Measurements from ENCODE around the gene ACVR1. TPM values are rescaled to one million over a fixed set of nuclear protein-coding genes. Genes with fewer than 3 reads are reported as not detected.

The ACVR1 gene
- total RNA-seq, 1 experiment from 2014 or later = 26.4 TPM

- intact Hi-C loops (cut with micrococcal nuclease) = no loop called here
- H3K27me3 Mint-ChIP-seq (ENCODE audit: insufficient read depth, unreplicated experiment) = no peaks in the 10 kb centered on the region
- H3K27ac Mint-ChIP-seq (ENCODE audit: low read depth, unreplicated experiment) = no peak overlapping the region
- DNase-seq (ENCODE audit: unreplicated experiment) = peak; percentile 15
- peaks cover 29% of the 10 kb centered on the region for H3K4me1 Mint-ChIP-seq (ENCODE audit: insufficient read depth, unreplicated experiment)
- no peak for TF ChIP-seq CTCF (IDR thresholded peaks at IDR 0.05; ENCODE audit: unreplicated experiment)
- CTCF ChIA-PET = interaction anchor here (0.9 kb wide), 1 partner anchor 9 kb away, joined by 3 read pairs; no protein-coding TSS in a partner anchor
- no TSS peak for BruUV-seq (replicated peaks)
- no peaks in the 10 kb centered on the region for H3K36me3 Mint-ChIP-seq (ENCODE audit: insufficient read depth, unreplicated experiment)
- POLR2A ChIA-PET = interaction anchor here (0.7 to 1.6 kb wide), 2 partner anchors 9 to 34 kb away, joined by 3 read pairs; no protein-coding TSS in a partner anchor
- H3K9me3 Mint-ChIP-seq (ENCODE audit: unreplicated experiment) = no peaks in the 10 kb centered on the region
- no peak overlapping the region for H3K4me3 Mint-ChIP-seq (ENCODE audit: unreplicated experiment)
Measured at GRCh38 chr2:157840568-157841156, 35.5 kb downstream of the ACVR1 start.

- Mint-ChIP-seq H3K4me3 (ENCODE audit: unreplicated experiment) (no peak overlapping the region), H3K9me3 (ENCODE audit: unreplicated experiment) (no peaks in the 10 kb centered on the region), H3K36me3 (ENCODE audit: insufficient read depth, unreplicated experiment) (no peaks in the 10 kb centered on the region), H3K27me3 (ENCODE audit: insufficient read depth, unreplicated experiment) (no peaks in the 10 kb centered on the region), H3K4me1 (ENCODE audit: insufficient read depth, unreplicated experiment) (peaks cover 29% of the 10 kb centered on the region), H3K27ac (ENCODE audit: low read depth, unreplicated experiment) (no peak overlapping the region)
- ChIA-PET POLR2A (interaction anchor here (1.0 to 3.1 kb wide), 5 partner anchors 9 to 95 kb away, joined by 3 to 14 read pairs (median 3); no protein-coding TSS in a partner anchor), CTCF (interaction anchor here (0.9 to 1.5 kb wide), 3 partner anchors 8 to 54 kb away, joined by 3 read pairs; no protein-coding TSS in a partner anchor)
- BruUV-seq (replicated peaks) = no TSS peak
- intact Hi-C loops (cut with micrococcal nuclease) = no loop called here
- no peak for TF ChIP-seq CTCF (IDR thresholded peaks at IDR 0.05; ENCODE audit: unreplicated experiment)
- no peak for DNase-seq (ENCODE audit: unreplicated experiment)
Measured at GRCh38 chr2:157839822-157840221, 36.3 kb downstream of the ACVR1 start.

GRCh38 chr2:157839162-157839801, 36.8 kb downstream of the ACVR1 start:
- Mint-ChIP-seq H3K4me3 (ENCODE audit: unreplicated experiment) (no peak overlapping the region), H3K36me3 (ENCODE audit: insufficient read depth, unreplicated experiment) (no peaks in the 10 kb centered on the region), H3K4me1 (ENCODE audit: insufficient read depth, unreplicated experiment) (peaks cover 29% of the 10 kb centered on the region), H3K9me3 (ENCODE audit: unreplicated experiment) (no peaks in the 10 kb centered on the region), H3K27me3 (ENCODE audit: insufficient read depth, unreplicated experiment) (no peaks in the 10 kb centered on the region), H3K27ac (ENCODE audit: low read depth, unreplicated experiment) (peak overlapping the region; percentile 71)
- no TSS peak for BruUV-seq (replicated peaks)
- TF ChIP-seq CTCF (IDR thresholded peaks at IDR 0.05; ENCODE audit: unreplicated experiment) = no peak
- POLR2A ChIA-PET = interaction anchor here (1.0 to 3.1 kb wide), 6 partner anchors 9 to 95 kb away, joined by 3 to 14 read pairs (median 4); partner anchors contain the start of gene ACVR1
- peak; percentile 54 for DNase-seq (ENCODE audit: unreplicated experiment)
- CTCF ChIA-PET = interaction anchor here (0.6 to 1.5 kb wide), 4 partner anchors 9 to 55 kb away, joined by 3 to 4 read pairs (median 3); no protein-coding TSS in a partner anchor
- intact Hi-C loops (cut with micrococcal nuclease) = no loop called here

- intact Hi-C loops (cut with micrococcal nuclease) = no loop called here
Measured at GRCh38 chr2:157838442-157839161, 37.5 kb downstream of the ACVR1 start.

More at GRCh38 chr2:157838442-157839161, 37.5 kb downstream of the ACVR1 start:
- H3K4me3 Mint-ChIP-seq (ENCODE audit: unreplicated experiment) = no peak overlapping the region
- no peaks in the 10 kb centered on the region for H3K9me3 Mint-ChIP-seq (ENCODE audit: unreplicated experiment)
- BruUV-seq (replicated peaks) = no TSS peak
- CTCF ChIA-PET = interaction anchor here (0.6 to 1.5 kb wide), 5 partner anchors 10 to 55 kb away, joined by 3 to 4 read pairs (median 3); no protein-coding TSS in a partner anchor
- peaks cover 29% of the 10 kb centered on the region for H3K4me1 Mint-ChIP-seq (ENCODE audit: insufficient read depth, unreplicated experiment)
- TF ChIP-seq CTCF (IDR thresholded peaks at IDR 0.05; ENCODE audit: unreplicated experiment) = no peak
- DNase-seq (ENCODE audit: unreplicated experiment) = peak; percentile 67
- no peaks in the 10 kb centered on the region for H3K27me3 Mint-ChIP-seq (ENCODE audit: insufficient read depth, unreplicated experiment)
- no peaks in the 10 kb centered on the region for H3K36me3 Mint-ChIP-seq (ENCODE audit: insufficient read depth, unreplicated experiment)
- peak overlapping the region; percentile 71 for H3K27ac Mint-ChIP-seq (ENCODE audit: low read depth, unreplicated experiment)
- POLR2A ChIA-PET = interaction anchor here (0.6 to 3.1 kb wide), 9 partner anchors 8 to 100 kb away, joined by 3 to 14 read pairs (median 3); partner anchors contain the start of gene ACVR1

Data from MCF 10A (cell line).